ENCODE data around the gene CDRT15L2. TPM values are rescaled to one million over a fixed set of nuclear protein-coding genes. Genes with fewer than 3 reads are reported as not detected.
"Not testable (repeated sequence)": the region's sequence is repeated elsewhere in the genome, so short reads cannot be mapped to it uniquely, and the experiment has no call there.

Gene CDRT15L2
- total and polyA plus RNA-seq, 3 experiments from 2014 or later = not detected

DNA sequence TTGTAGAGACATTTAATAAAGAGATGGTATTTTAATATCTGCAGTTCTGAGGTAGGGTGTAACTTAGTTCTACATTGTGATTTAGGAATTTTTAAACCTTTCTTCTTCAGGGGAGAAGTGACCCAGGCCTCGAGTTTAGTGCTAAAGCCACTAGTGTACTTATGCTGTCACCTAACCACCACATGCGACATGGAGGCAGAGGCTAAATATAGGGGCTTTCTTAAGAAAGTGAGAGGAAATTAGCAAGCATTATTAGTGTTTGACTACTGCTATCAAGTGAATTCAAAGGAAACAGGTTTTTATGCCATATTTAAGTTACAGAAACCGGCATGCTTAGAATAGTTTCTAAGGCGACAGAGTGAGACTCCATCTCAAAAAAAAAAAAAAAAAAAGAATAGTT is 11.5 kb downstream of the CDRT15L2 start:
- H3K27ac Mint-ChIP-seq; H3K9me3 ChIP-seq (ENCODE audit: low read length); H3K36me3 Mint-ChIP-seq; H3K4me1 ChIP-seq (ENCODE audit: insufficient read depth, low read length); H3K27me3 Mint-ChIP-seq; H3K4me1 Mint-ChIP-seq; H3K36me3 ChIP-seq (ENCODE audit: insufficient read depth, low read length); H3K4me3 ChIP-seq (ENCODE audit: low read length); H3K27ac ChIP-seq (ENCODE audit: low read depth, low read length); CTCF ChIA-PET; H3K9me3 Mint-ChIP-seq; POLR2A ChIA-PET; H3K27me3 ChIP-seq (ENCODE audit: insufficient read depth, low read length, poor library complexity, severe bottlenecking); H3K4me3 Mint-ChIP-seq; DNase-seq: not testable (repeated sequence)

- H3K36me3 Mint-ChIP-seq; H3K27me3 Mint-ChIP-seq; POLR2A ChIA-PET; H3K9me3 Mint-ChIP-seq; H3K4me1 Mint-ChIP-seq; H3K27ac Mint-ChIP-seq; H3K4me1 ChIP-seq (ENCODE audit: insufficient read depth, low read length); CTCF ChIA-PET; DNase-seq; H3K36me3 ChIP-seq (ENCODE audit: insufficient read depth, low read length); H3K27me3 ChIP-seq (ENCODE audit: insufficient read depth, low read length, poor library complexity, severe bottlenecking); H3K4me3 Mint-ChIP-seq; H3K9me3 ChIP-seq (ENCODE audit: low read length); H3K4me3 ChIP-seq (ENCODE audit: low read length); H3K27ac ChIP-seq (ENCODE audit: low read depth, low read length): not testable (repeated sequence)
Observed at GRCh38 chr17:20605568-20605967, 26.0 kb downstream of the CDRT15L2 start.

DNA sequence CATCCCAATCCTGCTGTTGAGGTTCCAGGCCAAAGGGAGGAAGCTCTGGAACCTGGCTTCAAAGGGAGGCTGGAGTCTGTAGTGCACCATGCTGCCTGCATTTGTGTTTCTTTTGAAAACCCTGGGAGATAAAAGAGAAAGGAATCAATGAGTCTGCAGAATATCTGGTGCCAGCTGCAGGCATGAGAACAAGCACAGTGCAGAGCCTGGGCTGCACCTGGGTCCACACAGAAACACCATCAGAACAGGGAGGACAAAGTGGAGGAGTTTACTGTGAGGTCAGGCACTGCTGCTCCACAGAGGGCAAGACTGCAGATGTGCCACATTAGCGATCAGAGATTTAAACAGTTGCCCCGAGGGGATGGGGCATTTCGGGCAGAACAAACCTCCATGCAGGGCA is 30.0 kb downstream of the CDRT15L2 start:
- H3K4me3 Mint-ChIP-seq; H3K27ac ChIP-seq (ENCODE audit: low read depth, low read length); H3K9me3 ChIP-seq (ENCODE audit: low read length); DNase-seq; H3K4me1 Mint-ChIP-seq; H3K36me3 Mint-ChIP-seq; H3K4me1 ChIP-seq (ENCODE audit: insufficient read depth, low read length); H3K27me3 Mint-ChIP-seq; H3K9me3 Mint-ChIP-seq; POLR2A ChIA-PET; H3K36me3 ChIP-seq (ENCODE audit: insufficient read depth, low read length); CTCF ChIA-PET; H3K27ac Mint-ChIP-seq; H3K27me3 ChIP-seq (ENCODE audit: insufficient read depth, low read length, poor library complexity, severe bottlenecking); H3K4me3 ChIP-seq (ENCODE audit: low read length): not testable (repeated sequence)

DNA sequence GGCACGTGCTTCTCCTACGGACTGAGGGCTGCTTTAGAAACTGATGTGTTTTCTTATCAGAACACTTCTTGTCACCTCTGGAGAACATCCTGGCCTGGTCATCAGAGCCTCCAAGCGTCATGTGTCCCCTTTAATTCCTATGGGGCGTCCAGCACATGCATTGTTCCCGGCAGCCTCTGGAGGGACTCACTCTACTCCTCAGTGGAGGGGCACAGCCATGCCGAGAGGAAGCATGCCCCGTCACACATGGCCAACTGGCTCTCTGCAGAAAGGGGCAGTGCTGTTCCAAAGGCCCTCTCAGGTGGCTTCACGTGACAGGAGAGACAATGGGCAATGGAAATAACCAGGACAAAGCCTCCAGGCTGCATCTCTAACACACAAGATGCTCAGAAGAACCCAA is 31.8 kb downstream of the CDRT15L2 start:
- Mint-ChIP-seq H3K36me3 (no peaks in the 10 kb centered on the region), H3K4me3 (no peak overlapping the region), H3K9me3 (no peaks in the 10 kb centered on the region), H3K27me3 (peaks cover 0 to 2% of the 10 kb centered on the region in 2 donors), H3K4me1 (no peaks in the 10 kb centered on the region), H3K27ac (no peak overlapping the region)
- Histone ChIP-seq H3K27ac (ENCODE audit: low read depth, low read length) (no peak overlapping the region), H3K27me3 (ENCODE audit: insufficient read depth, low read length, poor library complexity, severe bottlenecking) (no peaks in the 10 kb centered on the region), H3K36me3 (ENCODE audit: insufficient read depth, low read length) (no peaks in the 10 kb centered on the region), H3K9me3 (ENCODE audit: low read length) (no peaks in the 10 kb centered on the region), H3K4me1 (ENCODE audit: insufficient read depth, low read length) (no peaks in the 10 kb centered on the region), H3K4me3 (ENCODE audit: low read length) (no peak overlapping the region)
- no peak for DNase-seq
- POLR2A ChIA-PET = no interaction called here
- CTCF ChIA-PET = no interaction called here

DNA sequence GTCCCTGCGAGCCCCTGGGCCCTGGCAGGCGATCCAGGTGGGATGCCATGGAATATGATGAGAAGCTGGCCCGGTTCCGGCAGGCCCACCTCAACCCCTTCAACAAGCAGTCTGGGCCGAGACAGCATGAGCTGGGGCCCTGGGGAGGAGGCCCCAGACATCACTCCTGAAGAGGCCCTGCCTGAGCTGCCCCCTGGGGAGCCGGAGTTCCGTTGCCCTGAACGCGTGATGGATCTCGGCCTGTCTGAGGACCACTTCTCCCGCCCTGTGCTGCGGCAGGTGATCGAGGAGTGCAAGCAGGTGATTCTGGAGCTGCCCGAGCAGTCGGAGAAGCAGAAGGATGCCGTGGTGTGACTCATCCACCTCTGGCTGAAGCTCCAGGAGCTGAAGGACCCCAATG is 33.1 kb downstream of the CDRT15L2 start:
- Mint-ChIP-seq H3K4me3 (no peak overlapping the region), H3K27ac (peak overlapping the region in 1 of 8 donors; percentile 24), H3K9me3 (no peaks in the 10 kb centered on the region), H3K36me3 (no peaks in the 10 kb centered on the region), H3K4me1 (no peaks in the 10 kb centered on the region), H3K27me3 (peaks cover 0 to 2% of the 10 kb centered on the region in 2 donors)
- H3K4me1 ChIP-seq (ENCODE audit: insufficient read depth, low read length) = no peaks in the 10 kb centered on the region
- no peaks in the 10 kb centered on the region for H3K9me3 ChIP-seq (ENCODE audit: low read length)
- H3K36me3 ChIP-seq (ENCODE audit: insufficient read depth, low read length) = no peaks in the 10 kb centered on the region
- no peak overlapping the region for H3K27ac ChIP-seq (ENCODE audit: low read depth, low read length)
- CTCF ChIA-PET = no interaction called here
- POLR2A ChIA-PET = no interaction called here
- no peak for DNase-seq
- no peaks in the 10 kb centered on the region for H3K27me3 ChIP-seq (ENCODE audit: insufficient read depth, low read length, poor library complexity, severe bottlenecking)
- H3K4me3 ChIP-seq (ENCODE audit: low read length) = no peak overlapping the region

DNA sequence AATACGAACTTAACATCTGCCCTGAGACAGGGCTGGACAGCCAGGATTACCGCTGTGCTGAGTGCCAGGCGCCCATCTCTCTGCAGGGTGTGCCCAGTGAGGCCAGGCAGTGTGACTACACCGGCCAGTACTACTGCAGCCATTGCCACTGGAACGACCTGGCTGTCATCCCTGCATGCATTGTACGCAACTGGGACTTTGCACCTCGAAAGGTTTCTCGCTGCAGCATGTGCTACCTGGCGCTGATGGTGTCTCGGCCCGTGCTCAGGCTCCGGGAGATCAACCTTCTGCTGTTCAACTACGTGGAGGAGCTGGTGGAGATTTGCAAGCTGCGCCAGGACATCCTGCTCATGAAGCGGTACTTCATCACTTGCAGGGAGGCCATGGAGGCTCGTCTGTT is 33.7 kb downstream of the CDRT15L2 start:
- H3K9me3 Mint-ChIP-seq = no peaks in the 10 kb centered on the region
- peaks cover 0 to 2% of the 10 kb centered on the region in 2 donors for H3K27me3 Mint-ChIP-seq
- H3K27me3 ChIP-seq (ENCODE audit: insufficient read depth, low read length, poor library complexity, severe bottlenecking) = no peaks in the 10 kb centered on the region
- DNase-seq = no peak
- ChIA-PET CTCF (no interaction called here), POLR2A (no interaction called here)
- no peak overlapping the region for H3K4me3 Mint-ChIP-seq
- H3K4me1 ChIP-seq (ENCODE audit: insufficient read depth, low read length) = no peaks in the 10 kb centered on the region
- no peaks in the 10 kb centered on the region for H3K36me3 Mint-ChIP-seq
- no peak overlapping the region for H3K27ac Mint-ChIP-seq
- no peaks in the 10 kb centered on the region for H3K9me3 ChIP-seq (ENCODE audit: low read length)
- no peaks in the 10 kb centered on the region for H3K4me1 Mint-ChIP-seq
- no peak overlapping the region for H3K4me3 ChIP-seq (ENCODE audit: low read length)
- H3K27ac ChIP-seq (ENCODE audit: low read depth, low read length) = no peak overlapping the region
- no peaks in the 10 kb centered on the region for H3K36me3 ChIP-seq (ENCODE audit: insufficient read depth, low read length)

DNA sequence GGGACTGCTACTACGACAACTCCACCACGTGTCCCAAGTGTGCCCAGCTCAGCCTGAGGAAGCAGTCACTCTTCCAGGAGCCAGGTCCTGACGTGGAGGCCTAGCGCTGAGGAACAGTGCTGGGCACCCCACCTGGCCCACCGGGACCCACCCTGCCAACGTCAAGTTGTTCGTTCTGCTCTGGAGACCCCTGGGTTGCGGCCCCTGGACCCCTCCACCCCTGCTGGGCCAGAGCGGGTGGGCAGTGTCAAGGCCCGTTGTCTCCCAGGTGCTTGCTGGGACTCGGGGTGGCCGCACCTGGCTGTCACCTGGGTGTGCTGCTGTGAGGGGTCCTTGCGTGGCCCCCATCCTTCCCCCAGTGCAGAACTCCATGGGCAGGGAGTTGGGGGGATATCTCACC is 34.4 kb downstream of the CDRT15L2 start:
- Histone ChIP-seq H3K36me3 (ENCODE audit: insufficient read depth, low read length) (no peaks in the 10 kb centered on the region), H3K4me3 (ENCODE audit: low read length) (no peak overlapping the region), H3K4me1 (ENCODE audit: insufficient read depth, low read length) (no peaks in the 10 kb centered on the region), H3K27ac (ENCODE audit: low read depth, low read length) (no peak overlapping the region), H3K9me3 (ENCODE audit: low read length) (no peaks in the 10 kb centered on the region), H3K27me3 (ENCODE audit: insufficient read depth, low read length, poor library complexity, severe bottlenecking) (no peaks in the 10 kb centered on the region)
- Mint-ChIP-seq H3K4me1 (no peaks in the 10 kb centered on the region), H3K27me3 (peaks cover 0 to 2% of the 10 kb centered on the region in 2 donors), H3K9me3 (no peaks in the 10 kb centered on the region), H3K36me3 (no peaks in the 10 kb centered on the region), H3K4me3 (no peak overlapping the region), H3K27ac (no peak overlapping the region)
- no peak for DNase-seq
- CTCF ChIA-PET = no interaction called here
- POLR2A ChIA-PET = no interaction called here

- H3K36me3 Mint-ChIP-seq; DNase-seq; H3K4me3 Mint-ChIP-seq; H3K27ac ChIP-seq (ENCODE audit: low read depth, low read length); H3K27me3 ChIP-seq (ENCODE audit: insufficient read depth, low read length, poor library complexity, severe bottlenecking); H3K27ac Mint-ChIP-seq; H3K4me3 ChIP-seq (ENCODE audit: low read length); H3K9me3 ChIP-seq (ENCODE audit: low read length); H3K36me3 ChIP-seq (ENCODE audit: insufficient read depth, low read length); POLR2A ChIA-PET; CTCF ChIA-PET; H3K4me1 Mint-ChIP-seq; H3K27me3 Mint-ChIP-seq; H3K9me3 Mint-ChIP-seq; H3K4me1 ChIP-seq (ENCODE audit: insufficient read depth, low read length): not testable (repeated sequence)
Observed at GRCh38 chr17:20615461-20615860, 35.9 kb downstream of the CDRT15L2 start.

Measured in CD8-positive, alpha-beta memory T cell (primary cell).